NCI-H146 treated with DMSO at 0.1 percent for 48 hours (cell line): ENCODE measurements around the gene SP1.
A peak's percentile ranks its signal among the peaks of the same experiment; 100 is the strongest.
"Not testable (repeated sequence)": the region's sequence is repeated elsewhere in the genome, so short reads cannot be mapped to it uniquely, and the experiment has no call there.

Experiments
- DNase-seq: peaks from one replicate; lab custom pipeline; 2025; ENCODE audit not compliant: unreplicated experiment; lab: John Stamatoyannopoulos, UW

Gene SP1

DNA sequence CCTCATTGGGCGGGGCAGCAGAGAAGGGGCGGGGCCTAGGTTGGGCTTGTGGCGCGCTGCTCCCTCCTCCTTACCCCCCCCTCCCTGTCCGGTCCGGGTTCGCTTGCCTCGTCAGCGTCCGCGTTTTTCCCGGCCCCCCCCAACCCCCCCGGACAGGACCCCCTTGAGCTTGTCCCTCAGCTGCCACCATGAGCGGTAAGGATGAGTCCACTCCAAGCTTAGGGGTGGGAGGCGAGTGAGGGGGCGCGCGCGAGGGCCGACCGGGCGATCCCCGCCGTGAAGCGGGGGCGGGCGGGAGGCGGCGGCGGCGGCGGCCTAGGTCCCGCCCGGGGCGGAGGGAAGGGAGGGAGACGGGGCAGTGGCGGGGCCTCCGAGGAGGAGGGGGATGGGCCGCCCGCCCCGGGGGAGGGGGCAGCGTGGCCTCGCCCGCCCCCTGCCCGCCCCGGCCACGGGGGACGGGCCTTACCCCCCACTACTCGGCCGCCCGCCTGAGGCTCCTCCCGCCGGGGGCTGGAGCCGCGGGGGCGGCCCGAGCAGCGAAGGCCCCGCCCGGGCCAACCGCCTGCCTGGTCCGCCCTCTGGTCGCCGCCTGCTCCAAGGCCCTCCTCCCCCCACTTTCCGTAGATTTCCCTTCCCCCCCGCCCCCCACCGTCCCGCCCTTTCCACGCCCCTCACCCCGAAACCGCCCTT is at the start of gene SP1:
Gene SP1 (plus strand): TSS at position 73 of the 690 bp plus-strand sequence. CDS start 116 bp downstream, at position 189.
- peak; percentile 89 for DNase-seq

- no peak for DNase-seq
Measured at GRCh38 chr12:53330671-53331070, 49.3 kb upstream of the SP1 start.

DNA sequence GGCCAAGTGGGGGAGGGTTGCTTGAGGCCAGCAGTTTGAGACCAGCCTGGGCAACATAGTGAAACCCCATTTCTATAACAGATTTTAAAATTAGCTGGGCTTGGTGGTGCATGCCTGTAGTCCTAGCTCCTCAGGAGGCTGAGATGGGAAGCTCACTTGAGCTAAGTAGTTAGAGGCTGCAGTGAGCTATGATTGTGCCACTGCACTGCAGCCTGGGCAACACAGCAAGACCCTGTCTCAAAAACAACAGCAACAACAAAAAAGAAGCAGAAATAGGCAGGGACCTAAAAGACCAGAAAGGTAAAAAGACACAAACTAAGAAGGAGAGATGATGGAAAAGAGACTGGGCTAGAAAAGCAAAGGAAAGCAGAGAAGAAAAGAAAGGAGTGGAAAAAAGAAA is 47.6 kb upstream of the SP1 start:
- DNase-seq: not testable (repeated sequence)

- DNase-seq: no peak
Measured at GRCh38 chr12:53332744-53333143, 47.2 kb upstream of the SP1 start.

GRCh38 chr12:53333289-53333688 is 46.7 kb upstream of the SP1 start:
- DNase-seq: no peak

GRCh38 chr12:53333845-53334244 is 46.1 kb upstream of the SP1 start:
- DNase-seq: no peak

- DNase-seq: no peak
Measured at GRCh38 chr12:53334822-53335221, 45.2 kb upstream of the SP1 start.

DNA sequence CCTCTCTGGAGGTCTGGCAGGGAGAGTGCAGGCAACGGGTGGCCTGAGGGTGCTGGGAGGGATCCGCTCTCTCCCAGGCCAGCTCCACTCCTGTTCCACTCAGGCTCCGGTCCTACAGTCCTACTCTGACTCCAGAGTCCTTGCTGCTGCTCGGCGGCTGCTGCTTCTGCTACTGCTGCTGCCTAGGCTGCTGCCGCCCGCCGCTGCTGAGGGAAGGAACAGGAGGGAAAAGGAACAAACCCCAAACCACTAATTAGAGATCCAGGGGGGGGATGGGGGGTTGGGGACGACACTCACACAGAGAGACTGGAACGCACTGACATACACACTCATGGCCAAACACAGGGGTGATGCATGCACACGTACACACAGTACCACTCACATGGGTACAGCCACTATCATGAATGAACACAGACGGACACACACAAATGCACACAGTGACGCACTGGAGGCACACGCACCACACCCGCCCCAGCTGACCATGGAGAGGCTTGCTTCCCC is 43.7 kb upstream of the SP1 start, which contains the start of gene SP7:
Gene SP7 (minus strand): TSS at position 174 of the 501 bp plus-strand sequence. CDS start 708 bp downstream, outside the sequence.
- no peak for DNase-seq

DNA sequence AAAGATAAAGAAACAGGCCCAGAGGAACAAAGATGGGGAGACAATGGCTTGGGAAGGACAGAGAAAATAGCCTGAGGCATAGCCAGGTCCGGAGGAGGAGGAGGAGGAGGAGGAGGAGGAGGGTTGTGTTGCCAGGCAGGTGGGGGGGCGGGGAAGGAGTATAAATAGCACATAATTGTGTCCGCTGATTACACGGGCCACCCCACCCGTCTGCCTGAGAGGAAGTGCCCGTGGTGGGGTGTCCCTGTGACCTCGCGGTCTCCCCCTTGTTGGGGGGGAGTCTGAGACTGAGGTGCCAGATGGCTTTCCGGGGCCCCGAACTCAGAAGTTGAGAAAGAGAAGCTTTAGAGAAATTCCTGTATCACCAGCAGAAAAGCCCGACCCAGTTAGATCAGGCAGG is 42.0 kb upstream of the SP1 start:
- peak; percentile 28 for DNase-seq

DNA sequence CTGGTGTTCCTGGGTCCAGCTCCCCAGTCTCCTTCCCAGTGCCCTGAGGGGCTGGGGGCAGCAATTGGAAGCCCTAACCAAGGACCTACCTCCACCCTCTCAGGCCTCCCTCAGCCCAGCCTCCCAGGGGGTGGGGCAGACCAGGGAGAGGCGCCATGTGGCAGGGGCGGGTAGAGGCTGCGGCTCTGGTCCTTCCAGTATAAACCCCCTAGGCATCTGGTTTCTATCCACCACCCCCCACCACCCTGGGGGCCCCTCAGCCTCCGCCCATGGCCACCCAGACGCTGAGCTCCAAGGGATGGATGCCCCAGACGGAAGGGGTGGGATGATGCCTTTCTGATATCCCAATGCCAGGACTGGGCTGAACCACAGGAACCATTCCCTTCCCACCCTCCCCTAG is 41.1 kb upstream of the SP1 start:
- DNase-seq: no peak

- DNase-seq: no peak
Measured at GRCh38 chr12:53340398-53340797, 39.6 kb upstream of the SP1 start.

- no peak for DNase-seq
Measured at GRCh38 chr12:53343449-53343848, 36.5 kb upstream of the SP1 start.

DNA sequence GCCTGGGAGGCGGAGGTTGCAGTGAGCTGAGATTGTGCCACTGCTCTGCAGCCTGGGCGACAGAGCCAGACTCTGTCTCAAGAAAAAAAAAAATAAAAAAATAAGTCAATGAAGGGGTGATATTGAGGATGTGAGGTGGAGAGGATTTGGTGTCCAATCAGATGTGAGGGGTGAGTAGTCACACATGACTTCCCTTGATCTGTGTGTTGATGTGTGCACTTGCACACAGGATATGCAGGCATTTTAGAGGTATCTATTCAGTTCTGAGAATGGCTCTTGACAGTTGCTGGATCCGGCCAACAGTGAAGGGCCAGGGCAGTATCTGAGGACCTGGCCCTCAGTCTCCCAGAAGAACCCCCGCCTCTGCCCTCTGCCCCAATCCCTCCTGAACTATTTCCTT is 36.0 kb upstream of the SP1 start:
- no peak for DNase-seq

DNA sequence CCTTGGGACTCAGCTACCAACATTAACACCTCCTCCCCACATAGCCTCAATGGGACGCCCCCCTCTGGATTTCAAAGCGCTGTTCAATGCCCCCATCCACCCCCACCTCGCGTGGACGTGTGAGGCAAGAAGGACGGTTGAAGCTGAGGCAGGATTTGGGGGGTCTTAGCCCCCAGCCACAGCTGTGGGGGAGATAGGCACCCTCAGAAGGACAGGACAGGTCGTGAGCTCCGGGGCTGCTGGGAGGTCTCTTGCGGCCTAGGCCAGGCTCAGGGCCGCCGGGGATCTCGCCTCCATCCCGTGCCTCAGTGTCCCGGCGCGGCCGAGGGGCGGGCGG is 35.5 kb upstream of the SP1 start:
- DNase-seq: no peak

DNA sequence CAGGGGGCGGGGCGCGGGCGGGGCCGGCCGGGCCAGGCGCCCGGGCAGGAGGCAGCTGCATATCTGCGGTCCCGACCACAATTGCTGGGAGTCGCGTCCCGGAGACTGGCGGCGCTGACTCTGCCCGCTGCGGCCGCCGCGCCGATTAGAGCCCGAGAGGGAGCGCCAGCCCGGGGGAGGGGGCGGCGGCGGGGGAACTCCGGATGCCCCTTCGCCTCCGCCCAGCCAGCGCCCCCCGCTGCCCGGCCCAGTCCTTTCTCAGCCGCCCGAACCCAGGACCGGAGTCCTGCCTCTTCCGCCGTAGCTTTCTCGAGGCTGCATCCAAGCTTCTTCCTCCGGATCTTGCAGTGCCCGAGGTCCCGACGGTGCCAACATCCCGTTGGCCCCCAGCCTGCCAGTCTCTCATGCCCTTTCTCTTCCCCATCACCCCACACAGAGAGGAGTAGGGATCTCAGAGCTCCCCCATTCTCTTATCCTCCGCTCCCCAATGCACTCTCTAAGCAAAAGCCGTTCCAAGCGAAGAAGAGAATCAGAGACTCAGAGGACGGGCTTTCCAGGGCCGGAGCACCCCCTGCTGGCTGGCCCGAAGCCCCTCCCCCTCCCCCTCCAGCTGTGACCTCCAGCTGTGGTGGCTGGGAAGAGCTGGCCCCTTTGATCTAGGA is 35.0 kb upstream of the SP1 start:
- DNase-seq: peak; percentile 56

- DNase-seq: no peak
Measured at GRCh38 chr12:53345486-53346188, 34.3 kb upstream of the SP1 start.

DNA sequence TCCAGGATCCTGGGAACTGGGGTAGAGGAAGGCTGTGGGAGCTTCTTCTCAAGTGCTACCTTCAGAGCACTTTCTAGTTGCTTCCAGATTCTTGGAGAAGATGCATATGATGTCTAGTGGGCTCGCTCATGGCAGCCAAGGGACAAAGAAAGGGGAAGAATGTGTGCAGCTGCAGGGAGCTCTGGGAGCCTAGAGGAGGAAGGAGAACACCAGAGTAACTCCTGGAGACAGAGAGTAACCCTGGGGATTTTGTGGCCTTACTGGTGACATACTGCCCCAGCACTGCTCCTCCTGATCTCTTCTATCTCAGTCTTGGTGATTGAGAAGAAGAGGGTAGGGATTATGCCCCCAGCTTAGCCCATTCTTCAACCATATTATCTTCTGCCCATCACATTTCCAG is 33.5 kb upstream of the SP1 start:
- no peak for DNase-seq

GRCh38 chr12:53347905-53348304 is 32.1 kb upstream of the SP1 start:
- DNase-seq: no peak

DNA sequence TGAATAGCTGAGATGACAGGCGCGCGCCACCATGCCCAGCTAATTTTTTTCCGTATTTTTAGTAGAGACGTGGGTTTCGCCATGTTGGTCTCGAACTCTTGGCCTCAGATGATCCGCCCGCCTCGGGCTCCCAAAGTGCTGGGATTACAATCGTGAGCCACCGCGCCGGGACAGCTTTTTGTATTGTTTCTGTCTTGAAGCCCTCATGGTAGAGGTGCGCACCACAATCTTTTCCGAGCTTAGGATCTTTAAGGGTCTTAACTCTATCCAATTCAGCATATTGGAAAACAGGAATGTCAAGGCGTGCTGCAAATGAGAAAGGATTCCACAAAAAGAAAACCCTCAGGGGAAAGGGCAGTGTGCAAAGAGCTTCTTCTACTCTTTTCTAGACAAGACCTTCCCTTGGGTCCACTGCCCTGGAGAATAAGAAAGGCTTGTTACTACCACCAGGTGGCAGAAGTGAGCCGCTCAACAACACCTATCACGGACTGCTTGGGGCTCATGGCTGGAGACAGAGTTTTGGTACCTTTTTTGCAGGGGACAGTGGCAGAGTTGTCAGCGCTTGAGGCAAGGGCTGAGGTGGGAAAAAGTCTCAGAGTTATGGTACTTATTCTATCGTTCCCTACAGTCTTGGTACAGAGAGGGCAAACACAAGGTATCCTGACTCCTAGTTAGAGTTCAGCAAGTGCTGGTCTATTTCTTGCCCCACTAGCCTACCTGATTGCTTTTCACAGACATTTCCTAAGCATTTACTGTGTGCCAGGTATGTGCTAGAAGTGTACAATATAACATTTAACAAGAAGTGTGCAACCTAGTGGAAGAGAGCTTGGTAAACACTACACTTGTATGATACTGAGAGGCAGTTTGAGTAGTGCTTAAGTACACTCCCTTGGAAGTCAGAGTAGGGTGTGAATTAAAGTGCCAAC is 27.4 kb upstream of the SP1 start:
- DNase-seq: peak; percentile 75

GRCh38 chr12:53353257-53353655 is 26.7 kb upstream of the SP1 start:
- DNase-seq: no peak

DNA sequence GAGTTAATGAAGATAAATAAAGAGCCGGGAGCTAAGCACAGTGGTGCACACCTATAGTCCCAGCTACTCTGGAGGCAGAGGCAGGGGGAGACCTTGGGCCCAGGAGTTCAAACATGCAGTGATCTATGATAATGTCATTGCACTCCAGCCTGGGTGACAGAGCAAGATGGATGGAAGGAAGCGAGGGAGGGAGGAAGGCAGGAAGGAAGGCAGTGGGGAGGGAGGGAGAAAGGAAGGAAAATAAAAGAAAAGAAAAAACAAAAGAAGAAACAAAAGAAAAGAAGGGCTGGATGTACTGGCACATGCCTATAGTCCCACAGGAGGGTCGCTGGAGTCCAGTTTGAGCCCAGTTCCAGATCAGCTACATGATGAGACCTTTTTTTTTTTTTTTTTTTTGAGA is 24.9 kb upstream of the SP1 start:
- no peak for DNase-seq
